ENCODE results near the gene SOST.

GRCh38 chr17:43758086-43758485, 505 bp downstream of the SOST start:
- TF ChIP-seq CTCF (IDR thresholded peaks at IDR 0.05; ENCODE audit: insufficient read depth, low read depth, low read length), result no peak
- TF ChIP-seq EZH2 (IDR thresholded peaks at IDR 0.05; ENCODE audit: insufficient read depth, low read length), result no peak
